ENCODE results near the gene EGFR. TPM values are rescaled to one million over a fixed set of nuclear protein-coding genes. Genes with fewer than 3 reads are reported as not detected.

EGFR gene
- total RNA-seq, 1 experiment from 2014 or later = 50.0 TPM

DNA sequence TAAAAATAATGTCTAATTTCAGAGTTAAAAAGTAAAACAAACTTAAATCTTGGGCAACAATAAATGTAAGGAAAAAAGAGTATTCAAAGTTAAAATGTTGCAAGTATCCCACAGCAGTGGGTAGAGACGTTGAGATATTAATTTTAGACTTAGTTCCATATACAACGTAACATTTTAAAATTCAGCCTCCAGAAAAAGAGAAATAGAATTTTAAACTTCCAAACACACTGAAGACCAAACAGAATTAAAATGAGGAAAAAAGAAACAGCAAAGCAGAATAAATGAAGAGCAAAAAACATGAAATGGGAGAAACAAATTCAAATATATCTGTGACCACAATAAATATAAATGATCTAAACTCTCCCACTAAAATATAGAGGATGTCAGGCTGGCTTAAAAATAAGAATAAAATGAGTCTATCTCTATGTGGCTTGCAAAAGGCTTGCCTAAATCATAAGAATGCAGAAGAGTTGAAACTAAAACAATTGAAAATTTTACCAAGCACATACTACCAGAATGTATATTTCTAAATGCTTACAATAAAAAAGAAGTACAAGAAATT, 46.0 kb upstream of the EGFR start:
- no TSS peak for BruUV-seq (replicated peaks)
- Histone ChIP-seq H3K9ac (ENCODE audit: low read length) (no peak overlapping the region), H3K4me2 (ENCODE audit: low read length) (no peak overlapping the region), H3F3A (ENCODE audit: low read length, unreplicated experiment) (no peaks in the 10 kb centered on the region), H3K9me3 (ENCODE audit: low read length) (peaks cover 9% of the 10 kb centered on the region), H3K27me3 (ENCODE audit: low read length) (no peaks in the 10 kb centered on the region), H3K79me2 (ENCODE audit: low read length) (no peaks in the 10 kb centered on the region), H3K27ac (ENCODE audit: low read length) (no peak overlapping the region), H3K4me1 (ENCODE audit: insufficient read depth, low read length) (peaks cover 23% of the 10 kb centered on the region), H4K20me1 (ENCODE audit: low read length) (no peaks in the 10 kb centered on the region), H3K36me3 (ENCODE audit: low read depth, low read length) (peaks cover 4% of the 10 kb centered on the region; the same call in 1 of the 2 replicates), H2AFZ (ENCODE audit: low read length) (no peak overlapping the region), H3K4me3 (ENCODE audit: low read length) (no peak overlapping the region), H3K9me2 (replicated peaks; ENCODE audit: low read length) (no peaks in the 10 kb centered on the region)
- intact Hi-C loops (cut with micrococcal nuclease) = no loop called here
- DNase-seq (no peak), ATAC-seq (no peak)
- ChIA-PET CTCF (no interaction called here), POLR2A (ENCODE audit: unreplicated experiment) (no interaction called here)
- TF ChIP-seq, protein P1, sequence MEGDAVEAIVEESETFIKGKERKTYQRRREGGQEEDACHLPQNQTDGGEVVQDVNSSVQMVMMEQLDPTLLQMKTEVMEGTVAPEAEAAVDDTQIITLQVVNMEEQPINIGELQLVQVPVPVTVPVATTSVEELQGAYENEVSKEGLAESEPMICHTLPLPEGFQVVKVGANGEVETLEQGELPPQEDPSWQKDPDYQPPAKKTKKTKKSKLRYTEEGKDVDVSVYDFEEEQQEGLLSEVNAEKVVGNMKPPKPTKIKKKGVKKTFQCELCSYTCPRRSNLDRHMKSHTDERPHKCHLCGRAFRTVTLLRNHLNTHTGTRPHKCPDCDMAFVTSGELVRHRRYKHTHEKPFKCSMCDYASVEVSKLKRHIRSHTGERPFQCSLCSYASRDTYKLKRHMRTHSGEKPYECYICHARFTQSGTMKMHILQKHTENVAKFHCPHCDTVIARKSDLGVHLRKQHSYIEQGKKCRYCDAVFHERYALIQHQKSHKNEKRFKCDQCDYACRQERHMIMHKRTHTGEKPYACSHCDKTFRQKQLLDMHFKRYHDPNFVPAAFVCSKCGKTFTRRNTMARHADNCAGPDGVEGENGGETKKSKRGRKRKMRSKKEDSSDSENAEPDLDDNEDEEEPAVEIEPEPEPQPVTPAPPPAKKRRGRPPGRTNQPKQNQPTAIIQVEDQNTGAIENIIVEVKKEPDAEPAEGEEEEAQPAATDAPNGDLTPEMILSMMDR (conservative IDR thresholded peaks at IDR 0.05; ENCODE audit: low read depth, low read length) = no peak
- TF ChIP-seq EZH2 (IDR thresholded peaks at IDR 0.05; ENCODE audit: low read length, unreplicated experiment) = no peak
- TF ChIP-seq EZH2phosphoT487 (IDR thresholded peaks at IDR 0.05; ENCODE audit: borderline replicate concordance, low read length) = no peak

- DNase-seq = no peak
- CTCF ChIA-PET = interaction anchor here (1.0 kb wide), 1 partner anchor 137 kb away, joined by 3 read pairs; no protein-coding TSS in a partner anchor
- Histone ChIP-seq H3K4me1 (ENCODE audit: insufficient read depth, low read length) (no peaks in the 10 kb centered on the region), H3K9me2 (replicated peaks; ENCODE audit: low read length) (no peaks in the 10 kb centered on the region), H4K20me1 (ENCODE audit: low read length) (no peaks in the 10 kb centered on the region), H3K79me2 (ENCODE audit: low read length) (no peaks in the 10 kb centered on the region), H3F3A (ENCODE audit: low read length, unreplicated experiment) (no peaks in the 10 kb centered on the region), H2AFZ (ENCODE audit: low read length) (no peak overlapping the region), H3K4me3 (ENCODE audit: low read length) (no peak overlapping the region), H3K36me3 (ENCODE audit: low read depth, low read length) (no peaks in the 10 kb centered on the region), H3K27me3 (ENCODE audit: low read length) (no peaks in the 10 kb centered on the region), H3K27ac (ENCODE audit: low read length) (no peak overlapping the region), H3K4me2 (ENCODE audit: low read length) (no peak overlapping the region), H3K9ac (ENCODE audit: low read length) (no peak overlapping the region), H3K9me3 (ENCODE audit: low read length) (no peaks in the 10 kb centered on the region)
- BruUV-seq (replicated peaks) = no TSS peak
- TF ChIP-seq EZH2 (IDR thresholded peaks at IDR 0.05; ENCODE audit: low read length, unreplicated experiment) = no peak
- TF ChIP-seq, protein P1 (conservative IDR thresholded peaks at IDR 0.05; ENCODE audit: low read depth, low read length) = no peak
- ATAC-seq = no peak
- POLR2A ChIA-PET (ENCODE audit: unreplicated experiment) = interaction anchor here (0.7 to 1.4 kb wide), 2 partner anchors 178 to 1073 kb away, joined by 3 to 8 read pairs; partner anchors contain the start of gene CCT6A
- intact Hi-C loops (cut with micrococcal nuclease) = no loop called here
Observed at GRCh38 chr7:54978364-54979116, 40.3 kb upstream of the EGFR start.

DNA sequence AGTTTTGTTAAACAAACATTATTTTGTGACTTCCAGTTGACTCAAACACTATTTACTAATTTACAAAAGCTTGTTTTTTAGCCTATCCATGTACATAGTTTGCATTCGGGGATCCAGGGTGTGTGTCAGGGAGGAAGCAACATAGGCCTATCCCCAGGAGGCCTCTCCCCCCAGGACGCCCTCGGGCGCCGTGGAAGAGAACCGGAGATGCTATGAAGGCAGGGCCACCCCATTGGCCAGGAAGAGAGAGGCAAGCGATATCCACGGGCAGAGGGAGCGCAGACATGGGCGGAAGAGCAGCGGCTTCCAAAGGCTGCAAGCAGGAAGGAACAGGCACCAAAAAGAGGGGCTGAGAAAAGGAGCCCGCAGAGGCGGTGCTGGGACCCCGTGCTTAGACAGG, 38.3 kb upstream of the EGFR start:
- no peaks in the 10 kb centered on the region for H3K79me2 ChIP-seq (ENCODE audit: low read length)
- DNase-seq (no peak), ATAC-seq (no peak)
- H3K9me3 ChIP-seq (ENCODE audit: low read length) = no peaks in the 10 kb centered on the region
- no peak overlapping the region for H3K4me3 ChIP-seq (ENCODE audit: low read length)
- H3K27ac ChIP-seq (ENCODE audit: low read length) = no peak overlapping the region
- no peaks in the 10 kb centered on the region for H3K9me2 ChIP-seq (replicated peaks; ENCODE audit: low read length)
- H3K4me2 ChIP-seq (ENCODE audit: low read length) = no peak overlapping the region
- POLR2A ChIA-PET (ENCODE audit: unreplicated experiment) = no interaction called here
- no peak overlapping the region for H2AFZ ChIP-seq (ENCODE audit: low read length)
- intact Hi-C loops (cut with micrococcal nuclease) = no loop called here
- no TSS peak for BruUV-seq (replicated peaks)
- H3K4me1 ChIP-seq (ENCODE audit: insufficient read depth, low read length) = peaks cover 9% of the 10 kb centered on the region
- H3K27me3 ChIP-seq (ENCODE audit: low read length) = no peaks in the 10 kb centered on the region
- no peaks in the 10 kb centered on the region for H3K36me3 ChIP-seq (ENCODE audit: low read depth, low read length)
- CTCF ChIA-PET = no interaction called here
- no peaks in the 10 kb centered on the region for H4K20me1 ChIP-seq (ENCODE audit: low read length)
- H3K9ac ChIP-seq (ENCODE audit: low read length) = no peak overlapping the region
- TF ChIP-seq EZH2 (IDR thresholded peaks at IDR 0.05; ENCODE audit: low read length, unreplicated experiment) (no peak), EZH2phosphoT487 (IDR thresholded peaks at IDR 0.05; ENCODE audit: borderline replicate concordance, low read length) (no peak)
- TF ChIP-seq, protein P1 (conservative IDR thresholded peaks at IDR 0.05; ENCODE audit: low read depth, low read length) = no peak
- peaks cover 4% of the 10 kb centered on the region for H3F3A ChIP-seq (ENCODE audit: low read length, unreplicated experiment)
